SK-MEL-5 (cell line): ENCODE results near the gene ELP5. TPM values are rescaled to one million over a fixed set of nuclear protein-coding genes. Genes with fewer than 3 reads are reported as not detected.

ENCODE experiments used
- DNase-seq: peaks from one replicate; pipeline ENCODE4 v3.0.0-alpha.2; 2016; ENCODE audit warnings: low read depth, low spot score
- in situ Hi-C: cut with HindIII; loops from 2 replicates; pipeline ENCODE4 v1.10.0; 2016; ENCODE audit warnings: low sequenced_read_pairs, high pct_unique_total_duplicates, low pct_unique_long_range_greater_than_20kb
- small RNA-seq, 2 experiments: library from RNA; depleted of rRNA; stranded (forward); fragments of <200 nt; gene quantifications; one replicate each; pipeline ENCODE3, GENCODE V24; 2014
- total RNA-seq: library from RNA; depleted of rRNA; stranded (reverse); fragments of >200 nt; shearing (Covaris generic); gene quantifications from 2 replicates; pipeline ENCODE4 v1.2.3, GENCODE V29; 2014; rRNA removed

The ELP5 gene
- total RNA-seq, 1 experiment from 2014 or later, result 43.8 TPM

DNA sequence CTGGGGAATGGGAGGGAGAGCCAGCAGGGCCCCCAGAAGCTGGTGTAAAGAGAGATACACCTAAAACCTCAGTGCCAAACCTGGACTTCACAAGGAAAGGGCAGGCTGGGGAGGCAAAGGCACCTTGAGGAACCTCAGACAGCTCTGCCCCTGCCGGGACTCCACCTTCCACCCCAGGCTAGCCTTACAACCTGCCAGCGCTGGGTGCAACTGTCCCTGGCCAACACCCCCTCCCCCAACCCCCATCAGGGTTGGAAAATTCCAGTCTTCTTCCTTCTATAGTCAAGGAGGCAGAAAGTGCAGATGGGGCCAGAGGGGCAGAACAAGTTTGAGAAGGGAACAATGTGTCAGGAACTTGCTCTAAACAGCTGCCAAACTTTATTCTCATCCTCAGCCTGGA, 40.2 kb downstream of the ELP5 start:
- DNase-seq, result no peak
- in situ Hi-C loops, result no loop called here

DNA sequence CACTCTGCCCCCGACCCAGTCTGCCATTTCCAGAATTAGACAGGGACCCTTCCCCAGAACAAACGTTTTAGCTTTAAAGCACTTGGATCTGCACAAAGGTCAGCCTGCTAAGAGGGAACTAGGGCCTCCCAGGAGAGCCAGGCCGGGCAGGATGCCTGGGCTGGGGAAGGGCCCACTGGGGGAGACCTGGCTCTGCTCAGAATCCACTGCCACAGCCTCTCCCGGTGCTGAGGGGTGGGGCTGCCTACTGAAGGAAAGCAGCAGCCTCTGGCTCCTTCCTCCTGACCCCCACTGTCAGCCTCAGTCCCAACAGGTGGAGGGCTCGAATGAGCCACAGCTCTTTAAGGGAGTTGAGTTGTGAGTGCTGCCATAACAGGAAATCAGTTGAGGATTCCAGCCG, 40.7 kb downstream of the ELP5 start:
- DNase-seq, result no peak
- in situ Hi-C loops, result no loop called here

DNA sequence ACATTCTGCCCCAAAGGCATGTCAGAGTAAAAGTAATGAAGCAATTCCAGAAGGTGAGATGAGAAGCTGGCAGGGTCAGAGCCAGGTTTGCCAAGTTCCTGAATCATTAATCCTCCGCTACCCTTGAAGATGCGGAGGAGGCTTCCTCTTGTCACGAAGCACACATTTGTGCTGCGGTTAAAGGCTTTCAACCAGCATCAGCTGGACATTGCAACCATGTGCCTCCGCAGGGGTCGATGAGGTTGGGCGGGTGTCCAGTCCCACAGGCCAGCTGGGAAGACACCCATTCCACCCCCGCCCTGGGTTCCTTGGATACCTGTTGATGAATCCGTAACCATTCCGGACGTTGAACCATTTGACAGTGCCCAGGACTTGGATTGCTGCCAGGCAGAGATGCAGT, 41.1 kb downstream of the ELP5 start:
- in situ Hi-C loops, result no loop called here
- no peak for DNase-seq

DNA sequence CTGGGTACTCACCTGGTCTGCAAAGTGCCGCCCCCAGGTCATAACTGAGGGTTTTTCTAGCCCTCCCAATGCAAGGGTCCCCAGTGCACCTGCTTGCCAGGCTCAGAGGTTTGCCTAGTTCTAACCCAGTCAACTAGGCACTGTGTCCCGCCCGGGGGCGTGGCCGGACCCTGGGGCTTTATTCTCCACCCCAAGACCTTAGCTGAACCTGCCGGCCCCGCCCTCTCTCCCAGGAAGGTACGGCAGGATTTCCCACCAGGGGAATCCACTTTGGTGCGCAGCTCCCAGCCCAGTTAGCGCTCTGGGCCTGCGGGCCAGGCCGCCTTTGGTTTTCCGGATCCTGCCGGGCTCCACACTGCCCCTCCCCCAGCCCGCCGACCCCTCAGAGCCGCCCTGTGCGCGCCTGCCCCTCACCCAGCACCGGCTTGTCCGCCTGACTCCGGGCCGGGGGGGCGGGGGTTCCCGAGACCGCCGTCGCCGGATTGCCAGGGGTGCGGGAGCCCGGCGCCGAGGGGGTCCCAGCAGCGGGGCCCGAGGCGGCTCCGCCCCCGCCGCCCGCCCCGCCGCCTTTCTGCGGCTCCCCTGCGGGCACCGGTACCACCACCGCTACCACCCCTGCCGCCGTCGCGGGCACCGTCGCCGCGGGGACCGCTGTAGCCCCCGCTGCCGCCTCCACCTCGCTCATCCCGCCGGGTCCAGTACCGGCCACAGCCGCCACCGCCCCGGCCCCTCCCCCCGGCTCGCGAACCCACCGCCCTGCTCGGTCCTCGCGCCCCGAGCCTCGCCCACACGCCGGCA, 42.0 kb downstream of the ELP5 start:
- no peak for DNase-seq

DNA sequence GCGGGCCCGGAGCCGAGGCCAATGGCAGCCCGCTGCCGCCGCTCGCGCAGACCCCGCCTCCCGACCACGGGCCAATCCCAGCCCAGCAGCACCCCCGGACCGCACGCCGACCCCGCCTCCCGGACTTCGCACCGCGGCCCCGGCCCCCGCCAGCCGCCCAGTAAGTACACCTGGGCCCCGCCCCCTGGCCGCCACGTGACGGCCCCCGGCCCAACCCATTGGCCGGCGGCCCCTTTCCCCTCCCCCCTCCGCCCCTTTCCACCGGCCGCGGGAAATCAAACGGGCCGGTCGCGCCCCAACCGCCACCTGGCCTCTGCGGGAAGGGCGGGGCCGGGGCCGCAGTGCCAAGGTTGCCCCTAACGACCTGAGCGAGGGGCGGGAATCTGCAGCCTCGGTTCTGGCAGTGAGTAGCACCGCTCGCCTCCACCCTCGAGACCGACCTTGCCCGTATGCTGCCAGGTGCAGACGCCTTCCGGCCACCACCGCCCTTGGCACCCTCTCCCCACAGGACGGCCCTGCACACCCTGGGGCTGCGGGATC, 42.7 kb downstream of the ELP5 start, which contains the start of gene YBX2:
Gene YBX2 (minus strand): TSS at position 26 of the 540 bp plus-strand sequence. CDS start 139 bp downstream, outside the sequence.
- in situ Hi-C loops, result no loop called here
- DNase-seq, result peak; percentile 32

More for the DNA sequence above, 42.0 kb downstream of the ELP5 start:
- in situ Hi-C loops, result no loop called here

DNA sequence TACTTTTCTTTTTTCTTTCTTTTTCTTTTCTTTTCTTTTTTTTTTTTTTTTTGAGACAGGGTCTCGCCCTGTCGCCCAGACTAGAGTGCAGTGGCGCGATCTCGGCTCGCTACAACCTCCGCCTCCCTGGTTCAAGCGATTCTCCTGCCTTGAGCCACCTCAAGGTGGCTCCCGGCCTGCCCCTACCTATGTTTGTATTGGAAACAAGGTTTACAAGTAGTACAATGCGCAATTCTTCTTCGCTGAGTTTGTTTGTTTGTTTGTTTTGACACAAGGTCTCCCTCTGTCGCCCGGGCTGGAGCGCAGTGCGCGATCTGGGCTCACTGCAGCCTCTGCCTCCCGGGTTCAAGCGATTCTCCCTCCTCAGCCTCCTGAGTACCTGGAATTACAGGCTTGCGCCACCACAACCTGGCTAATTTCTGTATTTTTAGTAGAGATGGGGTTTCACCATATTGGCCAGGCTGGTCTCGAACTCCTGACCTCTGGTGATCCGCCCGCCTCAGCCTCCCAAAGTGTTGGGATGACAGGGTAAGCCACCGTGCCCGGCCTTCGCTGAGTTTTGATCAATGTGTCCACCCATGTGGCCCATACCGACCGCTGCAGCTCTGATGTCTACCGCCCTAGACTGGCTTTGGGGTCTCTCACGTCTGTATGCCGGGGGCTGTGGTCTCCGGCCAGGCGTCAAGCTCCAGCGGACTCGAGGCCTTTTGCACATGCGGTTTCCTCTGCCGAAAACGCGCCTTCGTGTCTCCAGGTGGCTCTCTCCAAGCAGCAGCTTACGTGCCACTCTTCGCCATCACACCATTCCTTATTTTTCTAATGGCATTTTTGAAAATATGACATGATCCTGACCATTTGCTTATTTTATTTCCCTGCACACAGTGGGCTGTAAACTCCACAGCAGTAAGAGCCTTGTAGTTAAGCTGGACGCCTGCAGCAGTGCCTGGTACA, 43.5 kb downstream of the ELP5 start:
- DNase-seq, result no peak
- in situ Hi-C loops, result no loop called here

DNA sequence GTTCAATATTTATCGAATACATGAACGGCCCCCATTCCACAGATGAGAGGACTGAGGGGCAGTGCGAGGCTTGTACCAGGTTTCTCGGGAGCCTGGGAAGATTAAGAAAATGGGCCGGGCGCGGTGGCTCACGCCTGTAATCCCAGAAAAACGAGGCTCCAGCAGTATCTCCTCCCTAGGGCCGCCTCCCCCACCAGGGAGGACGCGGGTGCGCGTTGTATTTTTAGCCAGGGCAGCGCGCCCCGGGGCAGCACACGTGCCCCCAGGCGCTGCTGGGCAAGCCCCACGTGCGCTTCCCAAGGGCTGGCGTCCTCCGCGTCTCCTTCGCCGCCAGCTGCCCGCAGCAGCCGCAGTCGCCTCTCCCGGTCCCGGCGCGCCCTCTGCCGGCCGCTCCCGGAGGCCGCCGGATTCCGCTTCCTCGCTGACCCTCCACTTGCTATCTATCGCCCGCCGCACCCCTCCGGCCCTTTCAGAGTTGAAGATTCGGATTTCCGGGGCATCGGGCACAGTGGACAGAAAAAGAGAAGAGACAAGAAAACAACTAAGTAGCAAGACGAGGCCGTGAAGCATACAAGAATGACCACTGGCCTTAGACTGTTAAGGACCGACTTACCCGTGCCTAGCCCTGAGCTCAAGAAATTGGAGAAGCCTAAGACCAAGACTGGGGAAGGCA, 44.3 kb downstream of the ELP5 start:
- peak; percentile 86 for DNase-seq
- in situ Hi-C loops, result no loop called here

DNA sequence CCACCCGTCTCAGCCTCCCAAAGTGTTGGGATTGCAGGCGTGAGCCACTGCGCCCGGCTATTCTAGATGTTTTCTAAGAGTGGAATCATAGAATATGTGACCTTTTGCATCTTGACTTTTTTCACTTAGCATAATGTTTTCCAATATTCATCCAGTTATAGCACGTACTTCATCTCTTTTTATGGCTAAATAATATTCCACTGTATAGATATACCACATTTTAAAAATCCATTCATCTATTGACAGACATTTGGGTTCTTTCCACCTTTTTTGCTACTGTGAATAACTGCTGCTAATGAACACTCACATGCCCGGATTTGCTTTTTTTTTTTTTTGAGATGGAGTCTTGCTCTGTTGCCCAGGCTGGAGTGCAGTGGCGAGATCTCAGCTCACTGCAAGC, 52.2 kb downstream of the ELP5 start:
- DNase-seq, result no peak
- in situ Hi-C loops, result no loop called here

DNA sequence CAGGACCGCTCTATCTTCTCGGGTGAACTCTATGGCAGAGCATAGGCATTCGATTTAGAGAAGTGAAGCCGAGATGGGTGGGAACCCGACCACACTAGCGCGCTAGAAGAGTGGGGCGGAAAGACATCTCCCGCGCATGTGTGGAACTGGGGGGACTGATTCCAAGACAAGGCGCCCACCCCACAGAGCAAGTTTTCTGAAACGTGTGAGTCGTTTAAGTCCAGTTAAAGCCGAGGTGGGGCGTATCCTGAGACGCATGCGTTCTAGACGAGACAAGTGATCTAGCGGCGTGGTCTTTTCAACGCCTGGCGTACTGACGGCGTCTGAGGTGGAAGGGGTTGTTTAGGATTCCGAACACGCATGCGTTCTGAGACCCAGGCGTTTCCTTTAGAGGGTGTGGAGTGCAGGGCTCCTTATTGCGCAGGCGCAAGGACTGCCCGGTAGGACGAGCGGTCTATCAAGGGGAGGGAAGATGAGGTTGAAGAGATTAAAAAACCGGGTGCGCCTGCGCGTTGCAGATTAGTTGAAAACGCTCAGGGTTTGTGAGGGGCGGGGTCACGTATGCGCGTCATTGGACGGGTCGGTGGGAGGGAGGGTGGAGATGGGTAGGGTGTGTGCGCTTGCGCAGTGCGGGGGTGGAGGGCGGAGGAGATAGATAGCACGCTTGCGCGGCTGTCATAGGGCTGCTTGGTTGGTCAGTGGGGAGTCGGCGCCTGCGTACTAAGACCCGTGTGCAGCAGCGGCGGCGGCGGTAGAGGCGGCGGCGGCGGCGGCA, 55.1 kb downstream of the ELP5 start, which contains the start of gene EIF5A:
Gene EIF5A (plus strand): TSS at position 718 of the 775 bp plus-strand sequence. CDS start 2,008 bp downstream, outside the sequence.
- peak; percentile 100 for DNase-seq
- in situ Hi-C loops, result no loop called here

DNA sequence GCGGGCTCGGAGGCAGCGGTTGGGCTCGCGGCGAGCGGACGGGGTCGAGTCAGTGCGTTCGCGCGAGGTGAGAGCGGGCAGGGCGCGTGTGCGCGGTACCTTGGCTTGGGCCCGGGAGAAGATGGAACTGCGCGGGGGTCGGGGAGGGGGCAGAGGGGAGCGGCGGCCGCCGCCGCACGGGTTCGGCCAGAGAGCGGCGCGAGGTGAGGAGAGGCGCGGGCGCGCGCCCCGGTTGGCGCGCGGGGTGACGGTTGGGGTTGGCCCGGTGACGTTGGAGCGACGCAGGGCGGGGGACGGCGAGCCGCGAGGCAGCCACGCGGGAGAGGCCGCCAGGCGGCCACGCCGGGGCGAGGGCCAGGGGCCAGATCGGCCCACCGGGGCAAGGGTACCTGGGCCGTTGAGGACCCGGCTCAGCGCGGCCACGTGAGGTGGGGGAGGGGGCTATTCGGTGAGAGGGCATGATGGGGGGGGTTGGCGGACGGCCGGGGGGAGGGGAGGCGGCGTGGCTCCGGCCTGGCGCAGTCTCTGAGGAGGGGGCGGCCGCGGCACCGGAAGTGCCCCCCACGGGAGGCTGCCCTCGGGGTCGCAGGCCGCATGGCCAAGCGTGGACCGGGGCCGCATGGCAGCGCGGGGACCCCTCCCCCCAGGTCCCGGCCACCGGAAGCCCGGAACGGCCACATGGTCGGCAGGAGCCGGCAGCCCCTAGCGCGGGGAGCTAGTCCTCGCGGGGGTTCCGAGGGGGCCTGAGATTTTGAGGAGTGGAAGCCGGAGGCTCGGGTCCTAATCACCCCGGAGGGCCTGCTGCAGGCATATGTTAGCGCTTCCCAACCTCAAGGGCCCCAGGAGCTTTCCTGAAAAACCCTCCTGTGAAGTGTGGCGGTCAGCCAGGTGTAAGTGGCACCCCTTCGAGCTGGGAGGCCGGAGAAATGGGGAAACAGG, 55.9 kb downstream of the ELP5 start:
- in situ Hi-C loops, result no loop called here
- DNase-seq, result peak; percentile 29

DNA sequence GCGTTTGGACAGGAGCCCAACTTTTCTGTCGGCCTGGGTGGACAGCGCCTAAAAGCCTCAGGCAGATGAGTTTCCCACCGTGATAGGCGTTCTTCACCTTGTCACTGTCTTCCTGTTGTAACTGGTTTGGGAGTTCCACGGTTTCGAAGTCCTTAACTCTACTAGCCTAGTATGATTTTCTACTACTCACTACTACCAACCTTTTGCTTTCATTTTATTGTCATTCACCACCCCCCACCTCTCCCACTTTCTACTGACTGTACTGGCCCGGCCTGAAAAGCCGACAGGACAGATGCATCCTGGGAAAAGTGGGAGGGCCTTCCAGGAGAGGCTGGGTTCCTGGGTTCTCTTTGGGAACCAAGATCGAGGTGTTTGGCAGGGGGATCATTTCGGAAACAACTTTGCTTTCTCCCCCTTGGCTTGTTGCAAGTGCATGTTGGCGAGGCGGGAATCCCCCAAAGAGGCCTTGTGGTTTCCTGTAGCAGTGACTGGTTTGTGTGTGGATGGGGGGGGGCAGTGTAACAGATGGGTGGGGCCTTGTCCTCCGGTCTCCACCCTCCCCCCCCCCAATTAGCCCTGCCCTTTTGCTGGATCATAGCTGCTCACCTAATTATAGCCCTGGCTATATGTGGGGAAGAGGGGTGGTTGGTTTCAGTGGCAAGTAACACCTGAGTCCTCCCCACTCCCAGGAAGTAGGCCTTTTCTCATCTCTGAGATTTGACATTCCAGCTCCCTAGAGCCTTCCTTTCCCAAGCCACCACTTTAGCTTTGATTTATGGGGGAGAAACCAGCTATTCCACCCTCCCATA, 56.8 kb downstream of the ELP5 start:
- in situ Hi-C loops, result no loop called here
- DNase-seq, result peak; percentile 87

Small RNA genes lying within 50 kb of the gene (small RNA-seq; reads per million reads assigned to genes)
- gene MIR324, result 0.12 to 4.7 reads per million in 2 experiments
- gene RF00019, result 0 reads per million in 2 experiments

Other genes starting within 250 kb of the ELP5 start
- gene RNASEK, start 239.6 kb upstream of the ELP5 start, total RNA-seq, result 882 and 947 TPM in 2 replicates
- not detected in 2 replicates for gene BCL6B, start 229.2 kb upstream of the ELP5 start, total RNA-seq
- 0.61 and 0.64 TPM in 2 replicates for gene SLC16A13, start 216.2 kb upstream of the ELP5 start, total RNA-seq
- not detected in 2 replicates for gene SLC16A11, start 208.1 kb upstream of the ELP5 start, total RNA-seq
- not detected in 2 replicates for gene CLEC10A, start 172.0 kb upstream of the ELP5 start, total RNA-seq
- gene ASGR2, start 137.4 kb upstream of the ELP5 start, total RNA-seq, result not detected in 2 replicates
- gene ASGR1, start 72.8 kb upstream of the ELP5 start, total RNA-seq, result 0.21 and 0.56 TPM in 2 replicates
- gene DLG4, start 32.4 kb upstream of the ELP5 start, total RNA-seq, result 3.7 and 3.9 TPM in 2 replicates
- gene ACADVL, start 32.3 kb upstream of the ELP5 start, total RNA-seq, result 123 and 148 TPM in 2 replicates
- gene DVL2, start 17.7 kb upstream of the ELP5 start, total RNA-seq, result 86.9 and 91.5 TPM in 2 replicates
- 69.0 and 81.3 TPM in 2 replicates for gene PHF23, start 12.8 kb upstream of the ELP5 start, total RNA-seq
- gene GABARAP, start 9.8 kb upstream of the ELP5 start, total RNA-seq, result 237 and 305 TPM in 2 replicates
- gene CTDNEP1, start 481 bp upstream of the ELP5 start, total RNA-seq, result 26.9 and 29.2 TPM in 2 replicates
- gene CLDN7, start 10.3 kb downstream of the ELP5 start, total RNA-seq, result not detected in 2 replicates
- 0.79 and 1.1 TPM in 2 replicates for gene SLC2A4, start 29.5 kb downstream of the ELP5 start, total RNA-seq
- 0.08 and 0.59 TPM in 2 replicates for gene YBX2, start 42.4 kb downstream of the ELP5 start, total RNA-seq
- gene EIF5A, start 55.4 kb downstream of the ELP5 start, total RNA-seq, result 839 and 914 TPM in 2 replicates
- 73.7 and 74.8 TPM in 2 replicates for gene GPS2, start 63.1 kb downstream of the ELP5 start, total RNA-seq
- gene NEURL4, start 77.1 kb downstream of the ELP5 start, total RNA-seq, result 13.6 and 19.4 TPM in 2 replicates
- 0.03 TPM in 1 of 2 replicates, not detected in the other for gene ACAP1, start 84.3 kb downstream of the ELP5 start, total RNA-seq
- gene KCTD11, start 99.9 kb downstream of the ELP5 start, total RNA-seq, result 2.0 and 2.5 TPM in 2 replicates
- gene TMEM95, start 102.9 kb downstream of the ELP5 start, total RNA-seq, result not detected in 2 replicates
- gene TNK1, start 128.9 kb downstream of the ELP5 start, total RNA-seq, result 0.24 TPM in 1 of 2 replicates, not detected in the other
- 5.1 and 9.6 TPM in 2 replicates for gene PLSCR3, start 142.3 kb downstream of the ELP5 start, total RNA-seq
- 147 and 188 TPM in 2 replicates for gene TMEM256, start 151.9 kb downstream of the ELP5 start, total RNA-seq
- 0.55 and 1.7 TPM in 2 replicates for gene NLGN2, start 155.6 kb downstream of the ELP5 start, total RNA-seq
- not detected in 2 replicates for gene SPEM1, start 168.1 kb downstream of the ELP5 start, total RNA-seq
- not detected in 2 replicates for gene SPEM2, start 173.4 kb downstream of the ELP5 start, total RNA-seq
- gene SPEM3, start 176.6 kb downstream of the ELP5 start, total RNA-seq, result not detected in 2 replicates
- gene TMEM102, start 183.2 kb downstream of the ELP5 start, total RNA-seq, result 6.8 and 7.0 TPM in 2 replicates
- 0.45 and 0.61 TPM in 2 replicates for gene FGF11, start 187.3 kb downstream of the ELP5 start, total RNA-seq
- 3.3 and 4.5 TPM in 2 replicates for gene CHRNB1, start 192.8 kb downstream of the ELP5 start, total RNA-seq
- 14.3 and 14.6 TPM in 2 replicates for gene ZBTB4, start 227.4 kb downstream of the ELP5 start, total RNA-seq
- not detected in 2 replicates for gene SLC35G6, start 229.2 kb downstream of the ELP5 start, total RNA-seq
- 20.6 and 24.0 TPM in 2 replicates for gene POLR2A, start 232.2 kb downstream of the ELP5 start, total RNA-seq